Glutamatergic neuron (in vitro differentiated cells): ENCODE results near the gene CXCL14. TPM values are rescaled to one million over a fixed set of nuclear protein-coding genes. Genes with fewer than 3 reads are reported as not detected.

Source experiments
- DNase-seq: peaks from one replicate; pipeline ENCODE4 v3.0.0; 2022
- H3K27ac Mint-ChIP-seq: one replicate; pipeline ENCODE4 v1.8.0; 2020; ENCODE audit warnings: mild to moderate bottlenecking, mixed read lengths, inconsistent platforms; ENCODE audit not compliant: unreplicated experiment
- H3K27me3 Mint-ChIP-seq: one replicate; pipeline ENCODE4 v1.8.0; 2020; ENCODE audit warnings: mild to moderate bottlenecking, moderate library complexity, mixed read lengths, inconsistent platforms; ENCODE audit not compliant: unreplicated experiment
- H3K36me3 Mint-ChIP-seq: one replicate; pipeline ENCODE4 v1.8.0; 2020; ENCODE audit warnings: mild to moderate bottlenecking, mixed read lengths, inconsistent platforms; ENCODE audit not compliant: unreplicated experiment
- H3K4me1 Mint-ChIP-seq: one replicate; pipeline ENCODE4 v1.8.0; 2020; ENCODE audit warnings: mild to moderate bottlenecking, low read depth, mixed read lengths, inconsistent platforms; ENCODE audit not compliant: unreplicated experiment
- H3K4me3 Mint-ChIP-seq: one replicate; pipeline ENCODE4 v1.8.0; 2020; ENCODE audit warnings: mild to moderate bottlenecking, mixed read lengths, inconsistent platforms; ENCODE audit not compliant: unreplicated experiment
- H3K9me3 Mint-ChIP-seq: one replicate; pipeline ENCODE4 v1.8.0; 2020; ENCODE audit warnings: mild to moderate bottlenecking, moderate library complexity, mixed read lengths, inconsistent platforms; ENCODE audit not compliant: unreplicated experiment
- total RNA-seq: library from RNA; stranded (reverse); fragmentation: NEBNext Ultra II Directional; extraction: Animal tissue kit (Norgen Biotek cat#: 25700); gene quantifications from one replicate; pipeline ENCODE4 v1.2.1, GENCODE V29; 2021; ENCODE audit not compliant: unreplicated experiment
- TF ChIP-seq, protein P1 (sequence below): fragments of 200-600 bp; sonication (generic); IDR thresholded peaks from one replicate; pipeline ENCODE4 v1.5.0; 2021; ENCODE audit not compliant: partially characterized antibody, unreplicated experiment

CXCL14 gene
- total RNA-seq, 1 donor from 2014 or later, result 0.32 TPM

DNA sequence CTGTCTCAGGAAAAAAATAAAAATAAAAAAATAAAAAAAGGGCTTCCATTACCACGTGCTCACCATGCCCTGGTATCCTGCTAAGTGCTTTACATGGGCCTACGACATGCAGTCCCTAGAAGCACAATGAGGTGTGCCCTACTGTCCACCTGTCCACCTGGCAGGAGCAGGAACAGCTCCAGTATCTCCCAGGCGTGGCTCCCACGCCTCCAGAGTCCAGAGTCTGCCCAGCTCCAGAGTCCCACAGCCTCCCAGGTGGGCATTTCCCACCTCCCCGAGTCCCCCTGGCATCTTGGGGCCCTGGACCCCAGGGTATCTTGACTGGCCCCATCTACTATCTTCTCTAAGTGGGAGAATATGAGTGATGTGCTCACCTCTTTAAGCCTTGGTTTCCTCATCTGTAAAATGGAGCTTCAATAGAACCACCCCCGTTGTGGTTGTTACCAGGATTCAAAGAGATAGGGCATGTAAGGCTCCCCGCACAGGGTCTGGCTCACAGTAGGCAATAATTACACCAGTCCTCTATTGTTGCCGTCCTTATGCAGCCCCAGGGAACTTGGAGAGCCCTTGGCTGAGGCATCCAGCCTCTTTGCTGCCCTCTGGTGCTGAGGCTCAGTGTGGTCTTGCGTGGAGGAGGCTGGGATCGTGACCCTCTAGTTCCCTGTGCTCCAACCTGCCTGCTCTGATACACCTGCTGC, 8.9 kb downstream of the CXCL14 start:
- Mint-ChIP-seq H3K9me3 (peaks cover 5% of the 10 kb centered on the region), H3K36me3 (no peaks in the 10 kb centered on the region), H3K27ac (no peak overlapping the region), H3K27me3 (peaks cover 10% of the 10 kb centered on the region), H3K4me1 (peaks cover 42% of the 10 kb centered on the region), H3K4me3 (no peak overlapping the region)
- peak; percentile 74 for DNase-seq
- TF ChIP-seq, protein P1, sequence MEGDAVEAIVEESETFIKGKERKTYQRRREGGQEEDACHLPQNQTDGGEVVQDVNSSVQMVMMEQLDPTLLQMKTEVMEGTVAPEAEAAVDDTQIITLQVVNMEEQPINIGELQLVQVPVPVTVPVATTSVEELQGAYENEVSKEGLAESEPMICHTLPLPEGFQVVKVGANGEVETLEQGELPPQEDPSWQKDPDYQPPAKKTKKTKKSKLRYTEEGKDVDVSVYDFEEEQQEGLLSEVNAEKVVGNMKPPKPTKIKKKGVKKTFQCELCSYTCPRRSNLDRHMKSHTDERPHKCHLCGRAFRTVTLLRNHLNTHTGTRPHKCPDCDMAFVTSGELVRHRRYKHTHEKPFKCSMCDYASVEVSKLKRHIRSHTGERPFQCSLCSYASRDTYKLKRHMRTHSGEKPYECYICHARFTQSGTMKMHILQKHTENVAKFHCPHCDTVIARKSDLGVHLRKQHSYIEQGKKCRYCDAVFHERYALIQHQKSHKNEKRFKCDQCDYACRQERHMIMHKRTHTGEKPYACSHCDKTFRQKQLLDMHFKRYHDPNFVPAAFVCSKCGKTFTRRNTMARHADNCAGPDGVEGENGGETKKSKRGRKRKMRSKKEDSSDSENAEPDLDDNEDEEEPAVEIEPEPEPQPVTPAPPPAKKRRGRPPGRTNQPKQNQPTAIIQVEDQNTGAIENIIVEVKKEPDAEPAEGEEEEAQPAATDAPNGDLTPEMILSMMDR, result peak; percentile 56

DNA sequence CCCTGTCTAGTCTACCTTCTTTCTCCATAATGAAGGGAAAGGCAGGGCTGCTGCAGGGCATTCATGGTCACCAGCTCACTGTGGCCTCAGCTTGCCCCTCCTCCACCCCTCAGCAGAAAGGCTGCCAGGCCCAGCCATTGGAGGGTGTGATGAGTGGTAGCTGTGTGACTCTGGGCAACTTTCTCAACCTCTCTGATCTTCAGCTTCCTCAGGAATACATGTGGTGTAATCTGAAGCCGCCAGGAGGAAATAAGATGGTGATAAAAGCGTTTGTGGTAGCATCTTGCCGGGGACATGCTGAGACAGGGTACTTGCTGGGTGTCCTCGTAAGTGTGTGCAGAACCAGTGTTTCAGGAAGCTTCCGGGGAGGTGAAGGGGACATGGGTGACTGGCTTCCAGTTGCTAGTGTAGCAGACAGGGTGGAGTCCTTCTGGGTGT, 9.8 kb downstream of the CXCL14 start:
- peaks cover 36% of the 10 kb centered on the region for H3K4me1 Mint-ChIP-seq
- no peak overlapping the region for H3K4me3 Mint-ChIP-seq
- TF ChIP-seq, protein P1, result no peak
- peaks cover 6% of the 10 kb centered on the region for H3K27me3 Mint-ChIP-seq
- peaks cover 5% of the 10 kb centered on the region for H3K9me3 Mint-ChIP-seq
- DNase-seq, result no peak
- H3K27ac Mint-ChIP-seq, result no peak overlapping the region
- H3K36me3 Mint-ChIP-seq, result no peaks in the 10 kb centered on the region

DNA sequence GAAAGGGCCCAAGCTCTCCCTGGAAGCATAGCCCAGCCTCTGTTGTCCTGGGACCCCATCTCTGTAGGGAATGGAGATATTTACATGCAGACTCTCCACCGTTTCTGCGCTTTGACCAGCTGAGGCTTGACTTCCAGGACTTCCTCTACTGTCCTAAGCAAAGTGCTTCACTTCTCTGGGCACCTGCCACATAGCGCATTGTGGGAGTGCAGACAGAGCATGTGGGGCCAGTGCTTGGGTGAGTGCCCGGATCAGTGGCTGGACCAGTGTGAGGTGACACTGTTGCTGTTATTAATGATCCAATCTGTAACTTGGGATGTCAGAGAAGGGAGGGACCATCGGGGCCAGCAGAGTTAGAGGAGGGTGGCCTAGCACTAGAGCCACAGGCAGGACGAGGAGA, 10.5 kb downstream of the CXCL14 start:
- peaks cover 5% of the 10 kb centered on the region for H3K9me3 Mint-ChIP-seq
- H3K36me3 Mint-ChIP-seq, result no peaks in the 10 kb centered on the region
- H3K27me3 Mint-ChIP-seq, result peaks cover 6% of the 10 kb centered on the region
- no peak for DNase-seq
- TF ChIP-seq, protein P1, result no peak
- H3K4me1 Mint-ChIP-seq, result peaks cover 36% of the 10 kb centered on the region
- no peak overlapping the region for H3K4me3 Mint-ChIP-seq
- H3K27ac Mint-ChIP-seq, result peak overlapping the region; percentile 28

DNA sequence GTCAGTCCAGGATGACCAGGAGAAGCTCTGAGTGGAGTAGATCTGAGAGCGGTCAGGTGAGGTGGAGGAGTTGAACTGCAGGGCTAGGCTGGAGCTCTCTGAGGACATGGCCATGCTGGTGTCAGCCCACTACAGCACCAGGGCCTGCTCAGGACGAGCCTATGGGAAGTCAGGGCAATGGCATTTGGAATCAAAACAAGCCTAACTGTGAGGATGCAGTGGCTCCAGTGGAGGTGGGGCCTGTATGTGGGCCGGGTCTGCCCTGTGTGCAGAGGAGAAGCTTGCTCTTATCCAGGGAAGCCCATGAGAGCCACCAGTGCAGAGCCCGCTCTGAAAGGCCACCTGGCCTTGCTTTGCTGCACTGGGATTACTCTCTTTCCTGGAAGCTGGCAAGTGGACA, 11.1 kb downstream of the CXCL14 start:
- TF ChIP-seq, protein P1, result no peak
- no peaks in the 10 kb centered on the region for H3K36me3 Mint-ChIP-seq
- peak overlapping the region; percentile 83 for H3K27ac Mint-ChIP-seq
- no peak for DNase-seq
- peaks cover 36% of the 10 kb centered on the region for H3K4me1 Mint-ChIP-seq
- peaks cover 6% of the 10 kb centered on the region for H3K27me3 Mint-ChIP-seq
- peaks cover 5% of the 10 kb centered on the region for H3K9me3 Mint-ChIP-seq
- no peak overlapping the region for H3K4me3 Mint-ChIP-seq
